Prostate gland (tissue), 2 donors: ENCODE measurements around the gene ROPN1.
"Not testable (repeated sequence)": the region's sequence is repeated elsewhere in the genome, so short reads cannot be mapped to it uniquely, and the experiment has no call there.

Source experiments
- CTCF ChIP-seq, 4 experiments: fragments of 200-600 bp in 2 of 4; fragments of 450-650 bp in 2 of 4; sonication (generic) in 2 of 4; IDR thresholded peaks; 1 replicate in 3 of 4; 2 replicates in 1 of 4; pipeline ENCODE4 v1.5.1; 2016 to 2019; ENCODE audit warnings: antibody characterized with exemption in 4 of 4, mild to moderate bottlenecking in 2 of 4, moderate library complexity in 2 of 4
- POLR2A ChIP-seq: fragments of 450-650 bp; IDR thresholded peaks from one replicate; pipeline ENCODE4 v1.6.1; 2016; ENCODE audit warnings: antibody characterized with exemption, mild to moderate bottlenecking

DNA sequence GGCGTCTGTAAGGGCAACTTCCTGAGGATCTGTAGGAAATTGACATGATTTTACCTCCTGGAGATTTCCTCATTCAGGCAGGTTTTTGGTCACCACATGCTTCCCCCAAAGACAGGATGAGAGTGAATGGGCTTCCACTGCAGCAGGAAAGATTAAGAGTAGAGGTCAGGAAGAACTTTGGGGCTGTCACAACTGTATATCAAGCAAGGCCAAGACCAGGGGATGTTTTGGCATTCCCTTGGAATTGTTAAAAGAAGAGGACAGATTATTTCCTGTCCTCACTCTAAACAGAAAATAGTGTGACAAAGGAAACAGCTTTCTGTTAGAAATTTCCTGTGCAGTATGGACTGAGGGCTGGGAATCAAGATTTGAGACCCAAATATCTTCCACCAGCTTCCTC is 31.6 kb upstream of the ROPN1 start:
- not testable (repeated sequence) for TF ChIP-seq CTCF (IDR thresholded peaks at IDR 0.05); POLR2A
